Measurements from ENCODE around the gene LPCAT1. TPM values are rescaled to one million over a fixed set of nuclear protein-coding genes. Genes with fewer than 3 reads are reported as not detected.
"Not testable (repeated sequence)": the region's sequence is repeated elsewhere in the genome, so short reads cannot be mapped to it uniquely, and the experiment has no call there.

Gene LPCAT1
- total RNA-seq, 4 donors from 2014 or later: 8.8 to 59.4 (median 28.5) TPM

DNA sequence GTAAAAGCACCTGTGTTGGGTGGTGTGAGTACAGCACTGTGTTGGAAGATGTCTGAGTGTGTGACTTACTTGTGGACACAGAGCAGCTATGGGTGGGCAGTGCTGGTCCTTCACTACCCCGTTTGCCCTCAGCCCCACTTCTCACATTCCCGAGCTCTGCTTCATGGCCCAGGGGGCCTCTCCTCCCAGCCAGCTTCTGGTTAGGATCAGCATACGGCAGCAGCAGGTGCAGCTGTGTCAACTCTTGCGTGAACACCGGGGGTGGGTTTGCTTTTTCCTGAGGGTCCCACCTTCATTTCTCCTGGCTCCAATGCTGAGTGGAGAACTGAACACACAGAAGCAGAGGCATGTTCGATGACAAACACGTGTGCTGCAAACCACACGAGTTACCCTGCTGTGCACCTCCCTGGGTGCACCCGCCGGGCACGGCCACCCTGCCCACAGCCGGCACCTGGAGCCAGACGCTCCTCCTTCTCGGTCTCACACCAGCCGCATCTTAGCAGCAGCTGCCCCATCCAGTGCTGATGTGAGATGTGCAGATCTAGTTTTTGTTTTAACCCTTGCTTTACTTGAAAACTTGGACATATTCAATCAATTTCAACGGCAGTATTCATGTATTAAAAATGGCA is 63.6 kb downstream of the LPCAT1 start:
- Histone ChIP-seq H3K27me3 (no peaks in the 10 kb centered on the region), H3K4me1 (no peaks in the 10 kb centered on the region), H3K36me3 (peaks cover 0 to 17% (median 0%) of the 10 kb centered on the region in 3 donors), H3K9me3 (peaks cover 0 to 4% (median 0%) of the 10 kb centered on the region in 4 donors), H3K4me3 (no peak overlapping the region), H3K27ac (no peak overlapping the region)
- DNase-seq: peak in 1 of 3 donors; percentile 38
- no peak for TF ChIP-seq POLR2A (IDR thresholded peaks at IDR 0.05)
- TF ChIP-seq CTCF (IDR thresholded peaks at IDR 0.05): no peak

DNA sequence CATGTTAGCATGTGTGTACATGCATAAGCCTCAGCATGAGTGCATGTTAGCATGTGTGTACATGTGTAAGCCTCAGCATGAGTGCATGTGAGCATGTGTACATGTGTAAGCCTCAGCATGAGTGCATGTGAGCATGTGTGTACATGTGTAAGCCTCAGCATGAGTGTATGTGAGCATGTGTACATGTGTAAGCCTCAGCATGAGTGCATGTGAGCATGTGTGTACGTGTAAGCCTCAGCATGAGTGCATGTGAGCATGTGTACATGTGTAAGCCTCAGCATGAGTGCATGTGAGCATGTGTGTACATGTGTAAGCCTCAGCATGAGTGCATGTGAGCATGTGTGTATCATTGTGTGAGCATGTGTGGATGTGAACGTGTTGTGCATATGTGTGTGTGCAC is 64.3 kb downstream of the LPCAT1 start:
- H3K27me3 ChIP-seq, H3K9me3 ChIP-seq, H3K27ac ChIP-seq, H3K4me3 ChIP-seq, H3K4me1 ChIP-seq: not testable (repeated sequence)
- DNase-seq: peak in 1 of 3 donors; percentile 6
- H3K36me3 ChIP-seq: peaks cover 0 to 17% (median 0%) of the 10 kb centered on the region in 3 donors

GRCh38 chr5:1456110-1456881 is 67.5 kb downstream of the LPCAT1 start:
- not testable (repeated sequence) for H3K9me3 ChIP-seq, H3K36me3 ChIP-seq, H3K4me1 ChIP-seq, DNase-seq, H3K4me3 ChIP-seq, H3K27me3 ChIP-seq, H3K27ac ChIP-seq

DNA sequence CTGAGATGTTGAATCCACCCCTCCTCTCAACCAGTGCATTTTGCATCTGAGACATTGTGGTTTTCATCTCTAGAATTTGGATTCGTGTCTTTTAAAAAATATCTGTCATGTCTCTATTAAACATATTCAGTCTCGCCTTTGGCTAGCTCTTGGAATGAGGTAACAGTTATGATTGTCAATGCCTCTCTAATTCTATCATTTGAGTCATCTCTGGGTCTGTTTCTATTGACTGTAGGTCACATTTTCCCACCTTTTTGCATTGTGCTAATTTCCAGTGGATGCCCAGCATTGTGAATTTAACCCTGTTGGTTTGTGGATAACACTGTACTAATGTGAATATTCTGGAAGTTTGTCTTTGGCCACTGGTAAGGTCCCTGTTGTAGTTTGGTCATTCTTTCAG is 70.1 kb downstream of the LPCAT1 start:
- TF ChIP-seq CTCF (IDR thresholded peaks at IDR 0.05): no peak
- no peak for TF ChIP-seq POLR2A (IDR thresholded peaks at IDR 0.05)
- H3K9me3 ChIP-seq: peaks cover 0 to 7% (median 3%) of the 10 kb centered on the region in 4 donors

DNA sequence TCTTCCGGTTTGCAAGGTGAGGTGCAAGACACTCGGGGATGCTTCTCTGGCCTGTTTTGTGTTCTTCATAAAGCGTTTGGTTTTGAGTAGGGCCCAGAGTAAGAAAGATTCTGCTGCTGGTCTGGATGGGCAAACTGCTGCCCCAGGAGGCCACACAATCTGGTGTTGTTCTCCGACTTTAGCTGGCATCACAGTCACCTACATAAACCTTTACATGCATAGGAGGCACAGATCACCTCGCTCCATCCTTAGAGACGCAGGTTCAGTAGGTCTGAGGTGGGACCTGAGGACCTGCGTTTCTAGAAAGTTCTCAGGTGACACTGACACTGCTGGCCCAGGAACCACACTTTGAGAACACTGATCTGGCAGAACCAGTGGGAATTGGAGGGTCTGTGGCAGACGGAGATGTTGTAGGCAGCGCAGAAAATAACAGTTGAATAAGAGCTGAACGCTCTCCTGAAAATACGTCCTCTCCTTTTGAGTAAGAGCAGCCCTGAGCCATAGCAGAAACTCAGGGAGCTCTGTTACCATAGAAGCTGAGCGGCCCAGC is 74.6 kb downstream of the LPCAT1 start:
- Histone ChIP-seq H3K27ac (no peak overlapping the region), H3K27me3 (peaks cover 0 to 20% of the 10 kb centered on the region in 2 donors), H3K4me1 (peaks cover 0 to 22% (median 0%) of the 10 kb centered on the region in 4 donors), H3K9me3 (peaks cover 0 to 6% (median 2%) of the 10 kb centered on the region in 4 donors), H3K36me3 (no peaks in the 10 kb centered on the region), H3K4me3 (no peak overlapping the region)
- TF ChIP-seq POLR2A (IDR thresholded peaks at IDR 0.05): no peak
- TF ChIP-seq CTCF (IDR thresholded peaks at IDR 0.05): no peak
- peak in 1 of 3 donors; percentile 18 for DNase-seq

More for the DNA sequence above, 70.1 kb downstream of the LPCAT1 start:
- no peak overlapping the region for H3K4me3 ChIP-seq
- no peaks in the 10 kb centered on the region for H3K27me3 ChIP-seq
- DNase-seq: no peak
- H3K27ac ChIP-seq: no peak overlapping the region
- H3K36me3 ChIP-seq: no peaks in the 10 kb centered on the region
- no peaks in the 10 kb centered on the region for H3K4me1 ChIP-seq

DNA sequence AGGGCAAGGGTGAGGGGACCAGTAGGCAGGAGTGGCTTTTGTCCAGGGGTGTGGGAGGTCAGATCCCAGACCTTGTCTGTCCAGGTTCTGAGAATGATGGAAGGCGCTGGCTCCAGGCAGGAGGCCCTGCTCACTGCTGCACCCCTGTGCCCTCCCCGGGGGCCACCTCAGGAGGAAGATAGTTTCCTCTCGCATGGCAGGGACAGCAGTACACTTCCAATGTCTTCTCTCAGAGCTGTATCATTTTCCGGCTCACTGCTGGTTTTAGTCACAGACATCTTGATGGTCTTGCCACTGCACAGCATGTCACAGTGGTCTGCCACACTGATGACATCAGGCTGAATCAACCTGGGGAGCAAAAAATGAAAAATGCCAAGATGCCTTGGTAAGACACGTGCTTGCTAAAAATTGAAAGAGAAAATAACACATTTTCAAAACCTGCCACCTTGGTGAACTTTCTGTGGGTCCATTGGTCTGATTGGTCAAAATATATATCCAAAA is 75.2 kb downstream of the LPCAT1 start:
- DNase-seq: peak in 2 of 3 donors; percentile 21 to 31
- no peaks in the 10 kb centered on the region for H3K36me3 ChIP-seq
- H3K27ac ChIP-seq: no peak overlapping the region
- no peak overlapping the region for H3K4me3 ChIP-seq
- TF ChIP-seq CTCF (IDR thresholded peaks at IDR 0.05) (no peak), POLR2A (IDR thresholded peaks at IDR 0.05) (no peak)
- no peaks in the 10 kb centered on the region for H3K9me3 ChIP-seq
- peaks cover 0 to 25% (median 0%) of the 10 kb centered on the region in 4 donors for H3K4me1 ChIP-seq
- H3K27me3 ChIP-seq: peaks cover 0 to 26% of the 10 kb centered on the region in 2 donors

Data from Peyer's patch (tissue), 4 donors.